GM21381 (cell line): Measurements from ENCODE around the gene RPLP2.

Experiments
- ATAC-seq: cut with Tn5 transposase; IDR thresholded peaks from one replicate; pipeline ENCODE4 v1.9.1; 2021; ENCODE audit warnings: mild to moderate bottlenecking, moderate library complexity; ENCODE audit not compliant: unreplicated experiment

RPLP2 gene

GRCh38 chr11:833114-833791, 23.5 kb downstream of the RPLP2 start:
- peak; percentile 24 for ATAC-seq

DNA sequence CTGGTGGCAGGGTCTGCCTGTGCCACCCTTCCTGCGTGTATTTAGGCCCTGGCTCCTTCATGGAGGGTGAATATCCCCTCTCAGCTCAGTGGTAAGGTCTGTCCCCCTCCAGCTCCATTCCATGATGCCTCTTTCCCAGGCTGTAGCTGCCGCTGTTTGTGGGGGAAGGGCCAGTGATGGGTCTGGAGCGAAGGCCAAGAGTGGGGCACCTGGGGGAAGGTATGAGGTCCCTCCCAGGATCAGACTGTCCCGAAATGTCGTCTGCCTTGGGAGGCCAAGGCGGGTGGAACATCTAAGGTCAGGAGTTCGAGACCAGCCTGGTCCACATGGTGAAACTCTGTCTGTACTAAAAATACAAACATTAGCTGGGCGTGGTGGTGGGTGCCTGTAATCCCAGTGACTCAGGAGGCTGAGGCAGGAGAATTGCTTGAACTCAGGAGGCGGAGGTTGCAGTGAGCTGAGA, 24.1 kb downstream of the RPLP2 start:
- ATAC-seq = no peak

GRCh38 chr11:834371-835316, 24.9 kb downstream of the RPLP2 start:
- ATAC-seq = no peak

GRCh38 chr11:836274-836673, 26.5 kb downstream of the RPLP2 start:
- no peak for ATAC-seq

GRCh38 chr11:836700-837099, 26.9 kb downstream of the RPLP2 start:
- ATAC-seq = no peak

DNA sequence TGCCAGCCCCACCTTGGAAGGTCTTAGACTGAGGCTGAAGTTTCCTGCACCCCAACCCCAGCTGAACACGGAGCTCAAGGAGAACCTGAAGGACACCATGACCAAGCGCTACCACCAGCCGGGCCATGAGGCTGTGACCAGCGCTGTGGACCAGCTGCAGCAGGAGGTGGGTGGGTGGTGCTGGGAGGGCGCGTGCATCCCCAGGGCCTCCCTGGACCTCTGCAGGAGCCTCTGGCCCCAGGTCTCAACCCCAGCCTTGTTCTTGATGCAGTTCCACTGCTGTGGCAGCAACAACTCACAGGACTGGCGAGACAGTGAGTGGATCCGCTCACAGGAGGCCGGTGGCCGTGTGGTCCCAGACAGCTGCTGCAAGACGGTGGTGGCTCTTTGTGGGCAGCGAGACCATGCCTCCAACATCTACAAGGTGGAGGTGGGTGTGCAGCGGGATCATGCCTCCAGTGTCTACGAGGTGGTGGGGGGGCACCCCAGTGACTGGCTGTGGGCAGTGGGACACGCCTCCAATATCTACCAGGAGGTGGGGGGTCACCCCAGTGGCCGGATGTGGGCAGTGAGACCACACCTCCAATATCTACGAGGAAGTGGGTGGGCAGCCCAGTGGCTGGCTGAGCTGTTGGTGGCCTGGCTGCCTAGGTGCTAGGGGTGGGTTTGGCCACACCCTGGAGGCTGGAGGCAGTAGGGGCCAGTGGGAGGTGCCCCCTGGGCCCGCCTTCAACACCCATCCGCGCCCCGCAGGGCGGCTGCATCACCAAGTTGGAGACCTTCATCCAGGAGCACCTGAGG, 27.6 kb downstream of the RPLP2 start:
- no peak for ATAC-seq

- no peak for ATAC-seq
Measured at GRCh38 chr11:837990-838307, 28.2 kb downstream of the RPLP2 start.

DNA sequence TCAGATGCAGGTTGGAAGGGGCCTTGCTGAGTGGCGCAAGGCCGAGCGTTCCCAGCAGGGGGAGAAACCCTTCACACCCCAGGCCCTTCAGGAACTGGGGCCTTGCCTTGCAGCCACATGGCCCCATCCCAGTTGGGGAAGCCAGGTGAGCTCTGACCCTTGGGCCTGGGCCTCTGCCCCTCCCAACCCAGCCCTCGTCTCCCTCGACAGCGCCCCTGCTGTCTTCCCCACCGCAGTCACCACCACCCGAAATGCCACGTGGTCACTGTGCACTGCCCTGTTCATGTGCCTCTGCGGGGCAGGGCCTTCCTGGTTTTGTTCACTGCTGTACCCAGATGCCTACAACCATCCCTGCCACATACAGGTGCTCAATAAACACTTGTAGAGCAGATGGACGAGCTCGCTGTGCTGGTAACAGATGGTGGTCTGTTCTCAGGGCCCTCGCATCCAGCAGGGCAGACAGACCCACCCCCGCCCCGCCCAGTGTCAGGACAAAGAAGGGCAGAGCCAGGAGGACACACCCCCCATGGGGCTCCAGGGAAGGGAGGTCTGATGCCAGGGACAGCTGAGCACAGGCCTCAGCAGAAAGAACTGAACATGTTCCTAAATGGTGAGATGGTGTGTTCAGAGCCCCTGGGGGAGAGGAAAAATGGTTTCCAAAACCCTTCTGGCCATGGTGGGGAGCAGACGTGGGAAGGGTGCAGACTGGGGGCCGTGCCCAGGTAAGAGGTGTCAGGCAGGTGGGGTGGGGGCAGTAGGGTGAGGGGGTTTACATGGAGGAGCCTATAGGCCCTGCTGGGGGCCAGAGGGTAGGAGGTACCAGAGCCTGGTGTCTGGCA, 28.9 kb downstream of the RPLP2 start:
- ATAC-seq = no peak

DNA sequence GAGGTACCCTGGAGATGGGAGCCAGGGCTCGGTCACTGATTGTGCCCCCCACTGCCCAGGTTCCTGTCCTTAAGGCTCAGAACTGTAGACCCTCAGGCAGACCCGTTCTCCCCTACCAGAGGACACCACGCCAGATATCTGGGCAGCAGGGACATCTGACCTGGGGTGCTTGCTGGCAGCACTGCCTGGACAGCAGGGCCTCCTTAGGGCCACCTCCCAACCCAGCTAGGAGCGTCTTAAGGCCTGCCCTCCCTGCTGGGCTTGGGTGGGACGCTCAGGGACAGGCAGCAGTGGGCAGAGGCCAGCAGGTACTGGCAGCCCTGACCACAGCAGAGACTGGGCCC, 29.5 kb downstream of the RPLP2 start:
- no peak for ATAC-seq

DNA sequence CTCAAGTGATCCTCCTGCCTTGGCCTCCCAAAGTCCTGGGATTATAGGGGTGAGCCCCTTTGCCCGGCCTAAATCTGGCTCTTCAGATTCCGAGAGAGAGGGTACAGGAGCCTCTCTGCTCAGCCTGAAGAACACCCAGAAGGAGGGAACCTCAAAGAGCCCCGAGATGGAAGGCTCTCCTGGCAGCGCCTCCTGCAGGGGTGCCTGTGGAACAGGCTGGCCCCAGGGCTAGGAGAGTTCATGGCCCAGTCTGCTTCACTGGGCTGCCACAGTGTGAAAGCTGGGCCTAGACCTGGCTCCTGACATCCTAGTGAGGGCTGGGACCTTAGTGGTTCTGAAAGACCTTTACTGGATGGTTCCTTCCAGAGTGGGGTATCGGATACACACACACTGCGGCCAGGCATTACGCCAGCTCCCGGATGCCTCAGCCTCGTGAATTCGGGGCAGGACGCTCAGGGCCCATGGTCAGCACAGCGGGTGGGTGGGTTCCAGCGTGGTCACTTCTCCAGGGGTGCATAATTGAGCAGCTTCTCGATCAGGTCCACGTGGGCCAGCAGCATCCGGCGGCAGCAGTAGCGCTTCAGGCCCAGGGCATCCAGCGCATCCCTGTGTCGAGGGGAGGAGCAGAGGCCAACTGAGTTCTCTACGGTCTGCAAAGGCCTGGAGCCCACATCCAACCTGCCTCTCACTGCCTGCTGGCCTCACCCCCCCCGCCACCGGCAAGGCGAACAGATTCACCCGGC, 30.3 kb downstream of the RPLP2 start:
- no peak for ATAC-seq

GRCh38 chr11:841981-842369, 32.2 kb downstream of the RPLP2 start:
- ATAC-seq = no peak

DNA sequence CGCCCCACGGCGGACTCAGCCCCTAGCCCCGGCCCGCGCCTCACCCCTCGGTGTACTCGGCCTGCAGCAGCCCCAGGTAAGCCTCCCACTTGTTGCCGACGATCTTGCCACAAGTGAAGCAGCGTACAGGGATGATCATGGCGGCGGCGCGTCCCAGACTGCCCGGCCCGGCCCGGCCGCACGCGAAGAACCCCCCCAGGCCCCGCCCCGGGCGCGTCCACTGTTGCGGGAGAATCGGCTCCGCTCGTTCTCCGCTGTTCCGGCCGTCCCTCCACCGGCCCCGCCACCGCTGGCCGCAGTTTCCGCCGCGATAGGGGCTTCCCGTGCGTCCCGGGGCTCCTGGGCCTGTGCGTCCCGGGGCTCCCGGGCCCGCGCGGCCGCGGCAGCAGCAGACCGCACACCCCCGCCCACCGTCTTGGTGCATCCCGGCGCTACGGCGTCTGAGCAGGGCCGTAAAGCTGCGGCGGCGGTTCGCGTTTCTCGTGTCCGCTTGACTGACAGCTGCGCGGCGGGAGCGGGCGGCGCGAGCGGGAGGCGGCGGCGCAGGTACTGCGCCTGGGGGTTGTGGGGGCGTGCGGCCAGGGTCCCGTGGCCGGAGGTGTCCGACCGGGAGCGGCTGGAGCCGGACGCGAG, 32.7 kb downstream of the RPLP2 start, which contains the start of the genes POLR2L and TSPAN4:
Gene POLR2L (minus strand): TSS at position 160 of the 633 bp plus-strand sequence. CDS start 21 bp downstream, at position 139.
Gene TSPAN4 (plus strand): TSS at position 483 of the 633 bp plus-strand sequence. CDS start 7,453 bp downstream, outside the sequence.
- peak; percentile 71 for ATAC-seq

DNA sequence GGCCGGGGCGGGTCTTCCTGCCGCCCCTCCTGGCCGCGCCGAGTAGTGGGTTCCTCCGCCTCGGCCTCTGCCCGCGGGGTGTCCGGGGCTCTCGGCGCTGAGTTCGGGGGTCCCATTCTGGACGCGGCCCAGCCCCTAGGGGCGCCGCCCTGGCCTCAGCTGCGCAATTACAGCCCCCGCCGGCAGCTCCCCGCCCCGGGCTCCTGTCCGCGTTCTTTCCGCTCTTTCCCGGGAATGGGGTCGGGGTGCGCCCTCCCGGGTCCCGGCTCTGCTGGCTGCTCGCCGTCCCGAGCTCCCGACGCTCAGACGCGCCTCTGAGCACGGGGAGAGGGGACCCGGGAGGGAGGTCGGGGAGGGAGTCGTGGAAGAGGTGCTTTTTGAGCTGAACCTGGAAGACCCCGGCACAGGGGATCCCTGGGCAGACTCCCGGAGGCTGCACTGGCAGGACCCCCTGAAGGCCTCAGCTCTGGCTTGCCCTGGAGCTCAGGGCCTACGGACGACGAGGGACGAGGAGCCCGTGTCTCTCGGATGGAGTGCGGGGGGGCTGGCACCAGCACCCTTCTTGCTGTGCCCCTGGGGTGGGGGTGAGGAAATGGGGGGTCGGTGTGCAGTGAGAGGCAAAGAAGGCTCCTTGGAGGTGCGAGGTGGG, 33.4 kb downstream of the RPLP2 start:
- ATAC-seq = peak; percentile 6

- no peak for ATAC-seq
Measured at GRCh38 chr11:843818-844692, 34.3 kb downstream of the RPLP2 start.

DNA sequence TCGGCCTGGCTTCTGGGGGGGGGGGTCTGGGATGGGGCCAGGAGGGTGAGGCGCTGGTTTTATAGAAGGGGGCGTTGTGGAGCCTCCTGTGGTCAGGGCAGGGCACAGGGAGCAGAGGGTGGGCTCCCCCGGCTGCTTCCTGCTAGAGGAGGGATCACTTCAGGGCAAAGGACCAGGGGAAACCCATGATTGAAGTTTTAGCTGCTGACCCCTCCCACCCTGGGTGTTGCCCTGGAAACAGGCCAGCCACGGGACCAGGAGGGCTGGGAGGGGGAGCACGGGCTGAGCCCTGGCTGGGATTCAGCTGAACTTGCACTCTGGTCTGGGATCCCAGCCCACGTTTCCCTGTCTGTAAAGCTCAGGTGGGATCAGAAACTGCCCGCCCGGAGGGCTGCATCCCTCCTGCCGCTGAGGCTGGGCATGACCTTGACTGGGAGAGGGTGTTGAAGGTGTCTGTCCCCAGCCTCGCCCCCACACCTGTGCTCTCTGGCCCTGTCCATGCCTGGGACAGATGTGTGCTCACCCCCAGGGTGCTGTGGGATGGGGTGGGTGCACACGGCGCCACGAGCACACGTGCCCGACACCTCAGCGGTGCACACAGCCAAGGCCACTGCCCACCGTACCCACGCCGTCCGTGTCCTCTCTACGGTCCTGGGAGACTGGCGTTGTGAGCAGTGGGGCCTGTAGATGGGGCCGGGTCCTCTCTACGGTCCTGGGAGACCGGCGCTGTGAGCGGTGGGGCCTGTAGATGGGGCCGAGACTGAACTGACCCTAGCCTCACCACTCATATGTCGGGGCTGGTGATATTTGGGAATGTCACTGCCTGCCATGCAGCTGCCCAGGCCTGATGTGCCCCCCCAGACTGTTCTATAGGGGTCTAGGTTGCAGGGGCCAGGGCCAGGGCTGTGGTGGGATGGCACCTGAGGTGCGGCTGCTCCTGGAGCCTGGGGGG, 35.2 kb downstream of the RPLP2 start:
- no peak for ATAC-seq

DNA sequence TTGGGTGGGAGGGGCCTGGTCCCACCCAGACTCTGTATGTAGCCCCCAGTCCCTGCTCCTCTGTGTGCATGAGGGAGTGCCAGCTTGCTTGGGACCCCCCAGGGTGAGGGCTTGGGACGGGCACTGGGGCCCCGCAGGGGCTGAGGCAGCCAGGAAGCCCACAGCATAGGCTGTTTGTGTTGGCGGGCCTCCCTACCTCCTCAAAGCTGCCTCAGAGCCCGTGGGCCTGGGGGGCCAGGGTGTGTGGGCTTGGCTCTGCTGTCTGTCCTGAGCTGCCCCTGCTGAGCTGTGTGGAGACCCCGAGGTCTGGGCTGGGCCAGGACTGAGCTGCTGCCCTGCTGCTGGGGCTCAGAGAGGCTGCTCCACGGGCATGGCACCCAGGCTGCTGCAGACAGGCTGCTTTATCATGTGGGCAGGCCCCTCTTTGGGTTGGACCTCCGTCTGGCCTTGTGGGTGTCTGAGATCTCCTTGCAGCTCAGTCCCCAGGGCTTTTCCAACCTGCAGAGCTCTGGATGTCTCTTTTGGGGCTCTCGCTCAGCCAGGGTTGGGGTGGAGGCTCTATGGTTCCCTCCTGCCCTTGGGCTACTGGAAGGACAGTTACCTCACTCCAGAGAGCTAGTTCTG, 36.2 kb downstream of the RPLP2 start:
- no peak for ATAC-seq
